Occipital lobe (tissue), 2 donors: Measurements from ENCODE around the gene PPM1D. TPM values are rescaled to one million over a fixed set of nuclear protein-coding genes. Genes with fewer than 3 reads are reported as not detected.
A peak's percentile ranks its signal among the peaks of the same experiment; 100 is the strongest.
"Not testable (repeated sequence)": the region's sequence is repeated elsewhere in the genome, so short reads cannot be mapped to it uniquely, and the experiment has no call there.

Experiments
- DNase-seq: peaks from one replicate; lab custom pipeline; 2025; lab: John Stamatoyannopoulos, UW
- total RNA-seq: library from RNA; depleted of rRNA; stranded (reverse); fragments of >200 nt; gene quantifications from one replicate; pipeline ENCODE4 v1.2.3, GENCODE V29; 2014

Gene PPM1D
- 16.2 TPM for total RNA-seq

DNA sequence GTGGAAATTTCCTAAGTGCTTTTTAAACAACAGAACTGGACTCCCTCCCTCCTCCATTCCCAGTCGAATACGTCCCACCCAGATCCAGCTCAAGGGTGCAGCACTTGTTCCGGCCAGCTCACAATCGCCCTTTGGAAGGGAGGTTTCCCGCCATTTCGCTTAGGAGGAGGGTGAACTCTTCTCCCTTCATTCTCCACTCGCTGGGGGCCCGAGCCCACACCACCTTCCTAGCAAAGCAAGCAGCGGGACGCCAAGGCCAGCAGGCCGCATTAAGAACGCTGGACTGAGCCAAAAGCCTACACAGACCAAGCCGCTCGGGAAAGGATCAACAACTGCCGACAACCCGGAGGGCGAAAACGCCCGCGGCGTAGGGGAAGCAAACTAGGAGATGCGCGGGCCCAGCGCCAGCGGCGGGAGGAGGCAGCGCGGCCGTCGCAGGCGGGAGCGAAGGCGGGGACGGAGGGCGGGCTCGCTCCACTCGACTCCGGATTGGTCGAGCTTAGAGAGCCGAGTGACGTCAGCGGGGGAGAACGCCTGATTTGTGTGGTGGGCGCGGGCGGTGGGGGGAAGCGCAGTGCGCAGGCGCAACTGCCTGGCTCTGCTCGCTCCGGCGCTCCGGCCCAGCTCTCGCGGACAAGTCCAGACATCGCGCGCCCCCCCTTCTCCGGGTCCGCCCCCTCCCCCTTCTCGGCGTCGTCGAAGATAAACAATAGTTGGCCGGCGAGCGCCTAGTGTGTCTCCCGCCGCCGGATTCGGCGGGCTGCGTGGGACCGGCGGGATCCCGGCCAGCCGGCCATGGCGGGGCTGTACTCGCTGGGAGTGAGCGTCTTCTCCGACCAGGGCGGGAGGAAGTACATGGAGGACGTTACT, at the start of gene PPM1D:
TSS of gene PPM1D (plus strand) at position 574 of the 870 bp plus-strand sequence. CDS start at position 796, 222 bp downstream.
- peak; percentile 97 for DNase-seq

DNA sequence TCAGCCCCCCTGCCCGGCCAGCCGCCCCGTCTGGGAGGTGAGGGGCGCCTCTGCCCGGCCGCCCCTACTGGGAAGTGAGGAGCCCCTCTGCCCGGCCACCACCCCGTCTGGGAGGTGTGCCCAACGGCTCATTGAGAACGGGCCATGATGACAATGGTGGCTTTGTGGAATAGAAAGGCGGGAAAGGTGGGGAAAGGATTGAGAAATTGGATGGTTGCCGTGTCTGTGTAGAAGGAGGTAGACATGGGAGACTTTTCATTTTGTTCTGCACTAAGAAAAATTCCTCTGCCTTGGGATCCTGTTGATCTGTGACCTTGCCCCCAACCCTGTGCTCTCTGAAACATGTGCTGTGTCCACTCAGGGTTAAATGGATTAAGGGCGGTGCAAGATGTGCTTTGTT, 47.7 kb upstream of the PPM1D start:
- not testable (repeated sequence) for DNase-seq

DNA sequence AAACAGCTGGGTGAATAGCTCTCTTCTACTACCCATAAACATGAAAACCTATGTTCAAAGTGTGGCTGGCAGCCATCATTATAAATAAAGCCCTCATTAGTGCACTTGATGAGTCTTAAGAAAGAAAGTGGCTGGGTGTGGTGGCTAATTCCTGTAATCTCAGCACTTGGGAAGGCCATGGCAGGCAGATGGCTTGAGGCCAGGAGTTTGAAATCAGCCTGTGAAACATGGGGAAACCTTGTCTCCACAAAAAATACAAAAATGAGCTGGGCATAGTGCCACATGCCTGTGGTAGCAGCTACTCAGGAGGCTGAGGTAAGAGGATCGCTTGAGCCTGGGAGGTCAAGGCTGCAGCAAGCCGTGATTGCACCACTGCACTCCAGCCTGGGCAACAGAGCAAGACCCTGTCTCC, 45.6 kb upstream of the PPM1D start:
- no peak for DNase-seq

DNA sequence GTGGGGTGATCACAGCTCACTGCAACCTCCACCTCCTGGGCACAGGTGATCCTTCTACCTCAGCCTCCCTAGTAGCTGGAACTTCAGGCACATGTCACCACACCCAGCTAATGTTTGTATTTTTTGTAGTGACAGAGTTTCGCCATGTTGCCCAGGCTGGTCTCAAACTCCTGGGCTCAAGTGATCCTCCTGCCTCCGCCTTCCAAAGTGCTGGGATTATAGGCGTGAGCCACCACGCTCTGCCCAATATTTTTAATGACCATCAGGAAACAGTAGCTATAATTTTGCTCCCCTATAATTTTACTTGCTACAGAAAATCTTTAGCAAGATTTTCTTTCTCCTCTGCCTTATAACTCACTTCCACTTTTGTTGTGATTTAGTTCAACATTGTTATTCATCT, 44.2 kb upstream of the PPM1D start:
- no peak for DNase-seq

DNA sequence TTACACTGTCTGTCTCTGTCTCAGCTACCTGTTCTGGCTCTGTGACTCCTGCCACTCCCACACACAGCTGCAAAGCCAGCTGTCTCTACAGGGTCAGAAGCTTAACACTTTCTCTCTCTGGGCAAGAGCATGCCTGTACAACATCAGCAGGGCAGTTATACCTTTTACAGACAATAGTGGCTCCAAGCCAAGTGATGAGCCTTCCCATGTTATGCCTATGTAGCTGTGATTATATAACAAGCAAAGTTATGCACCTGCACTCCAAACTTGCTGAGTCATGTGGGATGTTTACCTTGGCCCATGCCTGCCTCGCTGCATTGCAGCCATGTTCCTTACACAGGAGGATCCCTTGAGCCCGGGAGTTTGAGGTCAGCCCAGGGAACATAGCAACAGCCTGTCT, 42.2 kb upstream of the PPM1D start:
- DNase-seq, result no peak

DNA sequence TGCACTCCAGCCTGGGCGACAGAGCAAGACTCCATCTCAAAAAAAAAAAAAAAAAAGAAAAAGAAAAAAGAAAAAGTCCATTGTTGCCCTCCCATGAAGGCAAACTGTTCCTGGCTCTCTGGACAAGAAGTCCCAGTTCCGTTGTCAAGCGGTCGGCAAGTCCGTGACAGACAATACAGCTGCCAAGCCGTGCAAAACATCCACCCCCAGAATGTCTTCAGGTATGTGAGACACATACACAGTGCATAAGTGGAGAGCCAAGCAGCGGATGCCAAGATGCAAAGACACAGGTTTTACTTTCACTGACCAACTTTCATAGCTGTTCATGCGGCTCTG, 40.4 kb upstream of the PPM1D start:
- DNase-seq, result no peak

DNA sequence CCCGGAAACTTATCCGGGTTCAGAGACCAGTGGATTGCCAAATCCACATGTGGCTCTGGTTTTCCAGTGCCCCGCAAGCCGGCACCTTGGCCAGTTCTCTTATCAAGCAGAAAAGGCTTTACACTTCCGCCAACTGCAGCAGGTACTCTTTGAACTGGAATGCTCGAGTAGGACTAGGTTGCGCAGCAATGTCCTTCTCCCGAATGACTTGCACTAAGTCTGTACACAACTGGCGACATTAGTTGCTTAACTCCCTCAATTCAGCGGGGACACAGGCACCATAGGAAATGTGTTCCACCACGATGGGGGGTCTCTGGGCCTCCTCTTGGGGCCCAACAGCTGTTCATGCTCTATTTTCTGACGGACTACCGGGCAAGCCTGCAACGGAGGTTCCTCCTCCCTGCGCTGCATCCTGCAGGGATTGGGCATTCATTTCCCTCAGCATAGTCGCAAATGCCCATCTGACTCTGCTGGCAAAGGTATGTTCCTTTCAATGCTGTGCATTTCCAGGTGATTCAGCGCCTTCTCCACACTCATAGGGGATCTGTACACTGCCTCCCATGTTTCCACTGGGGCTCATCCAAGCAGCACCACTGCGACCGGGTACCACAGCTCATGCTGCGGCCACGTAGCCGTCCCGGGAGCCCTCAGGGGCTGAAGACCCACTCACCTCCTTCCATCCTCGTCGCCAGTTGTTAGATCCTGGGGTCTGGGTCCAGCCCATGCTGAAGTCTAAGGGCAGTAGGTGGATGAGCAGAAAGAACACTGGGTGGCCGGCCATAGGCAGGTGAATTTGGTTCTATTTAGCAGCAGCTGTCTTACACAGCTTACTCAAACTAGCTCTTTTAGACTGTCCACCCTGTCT, 39.8 kb upstream of the PPM1D start:
- no peak for DNase-seq

DNA sequence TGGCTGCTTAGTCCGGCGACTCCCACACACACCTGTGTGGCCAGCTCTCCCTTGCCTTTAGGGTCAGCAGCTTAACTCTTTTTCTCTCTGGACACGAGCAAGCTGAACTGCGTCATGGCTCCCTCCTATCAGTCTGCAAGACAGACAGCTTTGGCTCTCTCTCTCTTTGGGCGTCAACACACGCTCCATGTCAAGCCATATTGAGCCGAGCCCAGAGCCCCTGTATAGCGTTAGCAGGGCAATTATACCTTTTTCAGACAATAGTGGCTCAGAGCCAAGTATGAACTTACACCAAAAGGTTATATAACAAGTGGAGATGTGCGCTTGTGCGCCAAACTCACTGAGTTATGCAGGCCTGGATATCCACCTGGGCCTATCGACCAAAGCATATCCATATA, 39.1 kb upstream of the PPM1D start:
- DNase-seq, result no peak

DNA sequence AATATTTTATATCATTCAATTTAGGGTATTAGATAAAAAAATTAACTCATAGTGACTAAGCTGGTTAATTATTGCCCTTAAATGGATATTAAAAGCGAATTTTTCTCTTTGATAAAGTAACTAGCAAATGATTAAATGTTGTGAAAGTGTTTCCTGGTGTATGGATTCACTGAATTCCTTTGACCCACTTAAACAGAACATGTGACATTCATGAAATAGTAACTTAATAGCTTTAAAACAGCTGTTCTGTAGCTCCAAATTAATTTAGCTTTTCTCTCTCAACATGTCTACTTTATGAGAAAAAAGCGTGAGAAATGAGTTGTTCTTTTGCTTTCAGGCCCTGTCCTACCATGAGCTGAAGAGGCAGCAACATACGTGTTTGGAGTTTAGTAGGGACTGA, 37.6 kb upstream of the PPM1D start:
- DNase-seq, result no peak

DNA sequence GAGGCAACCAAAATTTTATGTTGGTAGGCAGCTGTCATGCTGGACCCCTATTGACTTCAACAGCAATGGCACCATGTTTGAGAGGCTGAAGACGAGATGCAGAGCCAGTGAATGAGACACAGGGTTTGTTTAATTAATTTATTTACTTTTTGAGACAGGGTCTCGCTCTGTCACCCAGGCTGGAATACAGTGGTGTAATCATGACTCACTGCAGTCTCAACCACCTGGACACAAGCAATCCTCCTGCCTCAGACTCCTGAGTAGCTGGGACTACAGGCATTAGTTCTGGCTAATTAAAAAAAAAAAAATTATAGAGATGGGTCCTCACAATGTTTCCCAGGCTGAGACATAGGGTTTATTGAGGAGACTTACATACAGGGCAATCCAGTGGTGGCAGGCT, 36.2 kb upstream of the PPM1D start:
- no peak for DNase-seq

DNA sequence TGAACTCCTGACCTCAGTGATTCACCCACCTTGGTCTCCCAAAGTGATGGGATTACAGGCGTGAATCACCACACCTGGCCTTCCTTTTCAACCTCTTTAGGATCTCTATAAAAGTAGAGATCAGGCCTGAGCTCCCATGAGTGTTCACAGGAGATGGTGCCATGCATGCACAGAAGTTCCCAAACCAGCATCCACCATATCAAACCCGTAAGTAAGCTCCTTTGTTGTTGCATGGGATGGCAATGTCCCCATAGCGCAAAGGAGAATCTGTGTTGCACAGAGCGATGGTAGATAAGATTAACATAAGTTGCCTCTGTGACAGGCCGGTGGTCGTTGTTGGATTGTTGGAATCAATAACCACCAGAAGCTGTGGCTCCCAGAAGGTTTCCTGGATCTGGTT, 34.8 kb upstream of the PPM1D start:
- no peak for DNase-seq

DNA sequence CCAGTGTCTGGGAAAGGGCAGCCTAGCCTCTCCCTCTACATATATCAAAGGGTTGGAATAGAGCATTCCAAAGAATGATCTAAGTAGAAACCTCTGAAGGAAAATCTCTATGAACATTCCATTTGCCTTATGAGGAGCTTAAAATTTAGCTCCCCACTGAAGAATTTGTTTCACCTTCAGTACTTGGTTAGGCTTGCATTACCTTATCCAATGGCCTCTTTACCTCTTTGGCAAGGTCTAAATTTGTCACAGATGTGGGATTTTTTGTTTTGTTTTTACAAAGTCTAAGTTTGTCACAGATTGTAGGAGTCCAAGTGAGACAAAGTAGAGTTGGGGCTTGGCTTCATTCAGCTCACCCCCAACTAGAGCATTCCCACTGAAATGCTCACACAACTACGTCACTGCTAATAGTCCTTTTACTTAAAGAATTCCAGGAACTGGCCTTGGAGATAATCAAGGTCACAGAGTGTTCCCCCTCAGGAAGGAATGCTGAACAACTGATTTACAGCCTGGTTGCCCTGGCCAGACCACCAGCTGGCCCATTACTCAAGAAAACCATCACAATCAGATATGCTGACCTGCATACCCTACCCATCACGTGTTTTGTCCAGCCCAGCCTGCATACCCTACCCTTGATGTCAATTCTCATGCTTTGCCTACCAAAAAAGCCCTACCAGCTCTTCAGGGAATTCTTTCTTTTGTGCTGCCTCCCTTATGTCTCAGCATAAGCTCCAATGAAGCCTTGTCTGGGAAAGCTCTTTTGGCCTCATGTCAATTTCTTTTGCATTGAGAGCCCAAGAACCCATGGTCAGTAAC, 26.5 kb upstream of the PPM1D start:
- DNase-seq, result no peak

DNA sequence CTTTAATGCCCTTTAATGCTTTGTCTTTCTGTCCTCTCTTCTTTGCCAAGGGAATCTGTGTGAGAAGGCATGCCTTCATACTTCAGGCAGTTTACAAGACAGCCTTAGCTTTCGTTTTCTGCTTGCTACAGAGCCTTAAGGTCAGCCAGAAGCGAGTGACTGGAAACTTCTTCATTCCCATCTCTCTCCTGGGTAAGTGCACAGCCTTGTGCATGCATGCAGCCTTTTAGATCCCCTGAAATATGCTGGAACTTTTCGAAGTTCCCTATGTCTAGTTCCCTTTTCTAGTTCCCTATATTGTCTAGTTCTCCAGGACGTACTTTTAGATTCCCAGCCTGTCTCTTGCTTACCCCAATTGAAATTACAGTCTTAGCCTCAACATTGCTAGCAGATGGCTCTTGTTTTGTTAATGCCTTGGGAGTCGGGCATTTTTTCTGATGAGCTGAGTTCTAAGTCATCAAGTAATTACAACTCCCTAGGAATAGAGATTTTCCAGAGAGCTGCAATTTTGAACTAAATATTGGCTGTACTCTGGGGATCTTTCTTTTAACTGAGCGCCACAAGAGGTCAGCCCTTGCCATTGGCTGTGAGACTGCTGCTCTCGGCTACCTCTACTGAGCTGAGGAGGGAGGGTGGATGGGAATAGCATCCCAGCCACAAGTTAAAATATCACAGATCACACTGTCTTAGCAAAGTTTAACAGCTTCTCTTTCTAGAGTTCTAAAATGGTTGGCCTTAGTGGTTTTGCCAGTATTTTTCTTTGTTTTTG, 22.7 kb upstream of the PPM1D start:
- DNase-seq, result no peak

DNA sequence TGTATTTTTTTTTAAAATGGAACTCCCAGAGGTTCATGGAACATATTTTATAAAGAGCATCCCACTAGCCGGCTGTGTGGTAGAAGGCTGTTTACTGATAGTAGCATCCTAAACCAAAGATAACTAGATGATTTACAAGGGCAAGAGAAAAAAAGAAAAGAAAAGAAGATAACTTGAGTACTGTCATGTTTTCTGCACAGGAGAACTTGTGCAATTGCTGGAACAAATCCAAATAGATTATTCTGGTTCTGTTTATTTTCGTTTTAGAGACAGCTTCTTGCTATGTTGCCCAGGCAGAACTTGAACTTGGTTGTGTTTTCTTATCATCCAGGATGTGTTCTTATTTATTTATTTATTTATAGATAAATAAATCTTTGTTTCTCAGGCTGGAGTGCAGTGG, 20.9 kb upstream of the PPM1D start:
- no peak for DNase-seq

DNA sequence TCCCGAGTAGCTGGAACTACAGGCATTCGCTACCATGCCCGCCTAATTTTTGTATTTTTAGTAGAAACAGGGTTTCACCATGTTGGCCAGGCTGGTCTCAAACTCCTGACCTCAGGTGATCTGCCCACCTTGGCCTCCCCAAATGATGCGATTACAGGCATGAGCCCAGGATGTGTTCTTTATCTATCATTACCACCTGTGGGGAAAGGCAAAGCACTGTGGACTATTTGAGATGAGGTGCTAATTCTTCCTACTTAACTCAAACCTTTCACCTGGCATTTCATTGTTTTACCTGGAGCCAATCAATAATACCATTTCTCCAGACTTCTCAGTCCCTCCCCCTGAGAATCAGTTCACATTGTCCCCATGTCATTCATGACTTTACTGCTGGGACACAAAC, 20.4 kb upstream of the PPM1D start:
- no peak for DNase-seq

DNA sequence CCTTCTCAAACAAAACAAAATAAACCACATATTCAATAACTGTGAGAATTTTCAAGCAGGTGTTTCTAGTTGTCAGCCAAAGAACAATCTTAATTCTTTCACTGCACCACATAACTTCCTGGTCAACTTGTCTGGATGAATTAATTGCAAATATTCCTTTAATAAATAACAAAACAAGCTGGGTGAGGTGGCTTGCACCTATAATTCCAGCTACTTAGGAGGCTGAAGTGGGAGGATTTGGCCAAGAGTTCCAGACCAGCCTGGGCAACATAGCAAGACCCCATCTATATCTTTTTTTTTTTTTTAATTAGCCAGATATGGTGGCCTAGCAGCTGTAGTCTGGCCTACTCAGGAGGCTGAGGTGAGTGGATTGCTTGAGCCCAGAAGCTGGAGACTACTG, 17.0 kb upstream of the PPM1D start:
- DNase-seq, result no peak

DNA sequence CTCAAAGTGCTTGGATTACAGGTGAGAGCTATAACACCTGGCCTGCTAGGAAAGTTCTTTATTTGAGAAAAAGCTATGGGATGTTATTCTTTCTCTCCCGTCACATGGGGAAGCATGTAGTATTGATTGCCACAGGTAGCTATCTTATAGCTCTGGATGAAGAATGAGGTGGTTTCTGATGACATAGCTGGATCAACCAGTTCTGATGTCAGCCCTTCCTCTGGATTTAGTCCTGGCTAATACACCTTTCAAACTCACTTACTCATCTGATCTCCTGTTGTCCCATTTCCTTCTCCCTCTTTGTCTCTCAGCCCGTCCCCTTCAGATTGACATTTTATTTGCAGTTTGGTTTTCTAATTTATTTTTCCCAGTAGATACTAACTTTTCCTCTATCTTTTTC, 14.1 kb upstream of the PPM1D start:
- DNase-seq, result no peak

DNA sequence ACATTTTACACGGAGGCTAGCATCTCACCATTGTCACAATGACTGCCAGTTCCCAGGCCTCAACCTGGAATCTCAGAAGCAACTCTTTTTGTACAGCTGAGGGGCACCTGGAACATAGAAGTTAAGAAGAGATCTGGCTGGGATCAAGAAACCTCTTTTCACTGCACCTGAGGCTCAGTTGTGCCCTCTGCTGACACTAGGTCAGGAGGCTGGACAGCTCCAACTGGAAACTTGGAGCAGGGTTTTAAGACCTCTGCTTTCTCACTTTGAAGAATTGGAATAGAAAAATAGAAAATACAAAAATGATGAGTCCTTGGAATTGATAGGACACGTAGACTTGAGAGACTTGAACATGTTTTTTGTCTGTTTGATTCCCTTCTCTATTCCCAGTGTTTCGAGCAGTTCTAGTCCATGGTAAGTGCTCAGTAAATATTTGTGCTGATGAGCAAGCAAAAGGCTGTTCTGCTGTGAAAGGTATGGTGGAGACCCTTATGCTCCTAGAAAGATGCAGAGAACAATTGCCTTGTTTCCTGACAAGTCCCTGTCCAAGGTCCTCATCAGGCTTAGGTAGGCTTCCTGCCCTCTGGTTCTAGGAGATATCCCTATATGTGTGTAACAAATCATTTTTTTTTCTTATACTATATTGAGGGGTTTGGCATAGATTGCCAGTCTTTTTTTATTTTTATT, 13.6 kb upstream of the PPM1D start:
- no peak for DNase-seq

DNA sequence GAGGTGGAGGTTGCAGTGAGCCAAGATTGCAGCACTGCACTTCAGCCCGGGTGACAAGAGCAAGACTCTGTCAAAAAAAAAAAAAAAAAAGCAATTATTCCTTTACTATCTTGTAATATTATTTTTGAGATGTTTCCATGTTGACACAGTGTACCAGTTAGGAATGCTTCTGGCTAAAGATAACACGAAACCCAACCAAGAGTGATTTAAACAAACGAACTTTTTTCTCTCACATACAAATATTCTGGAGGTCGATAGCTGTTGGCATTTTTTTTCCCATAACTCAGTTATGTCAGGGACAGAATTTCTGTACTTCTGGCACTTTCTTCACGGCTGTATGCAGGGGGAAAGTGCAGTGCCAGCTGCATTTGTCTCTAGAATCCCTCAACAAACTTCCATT, 9.9 kb upstream of the PPM1D start:
- DNase-seq, result no peak

DNA sequence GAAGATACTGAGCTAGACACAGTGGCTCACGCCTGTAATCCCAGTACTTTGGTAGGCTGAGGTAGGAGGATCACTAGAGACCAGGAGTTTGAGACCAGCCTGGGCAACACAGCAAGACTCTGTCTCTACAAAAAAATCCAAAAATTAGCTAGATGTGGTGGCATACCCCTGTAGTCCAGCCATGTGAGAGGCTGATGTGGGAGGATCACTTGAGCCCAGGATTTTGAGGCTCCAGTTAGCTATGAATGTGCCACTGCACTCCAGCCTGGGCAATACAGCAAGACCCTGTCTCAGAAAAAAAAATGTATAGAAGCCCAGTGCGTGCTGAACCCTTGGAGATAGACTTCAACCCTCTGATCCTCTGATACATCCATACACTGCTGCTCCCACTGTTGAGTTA, 7.2 kb upstream of the PPM1D start:
- no peak for DNase-seq
